GM19023 (cell line): ENCODE measurements around the gene KXD1.
"Not testable (repeated sequence)": the region's sequence is repeated elsewhere in the genome, so short reads cannot be mapped to it uniquely, and the experiment has no call there.

Experiments used
- ATAC-seq: cut with Tn5 transposase; IDR thresholded peaks from one replicate; pipeline ENCODE4 v1.9.1; 2021; ENCODE audit warnings: mild to moderate bottlenecking, moderate library complexity; ENCODE audit not compliant: unreplicated experiment

KXD1 gene, protein sequence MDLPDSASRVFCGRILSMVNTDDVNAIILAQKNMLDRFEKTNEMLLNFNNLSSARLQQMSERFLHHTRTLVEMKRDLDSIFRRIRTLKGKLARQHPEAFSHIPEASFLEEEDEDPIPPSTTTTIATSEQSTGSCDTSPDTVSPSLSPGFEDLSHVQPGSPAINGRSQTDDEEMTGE

DNA sequence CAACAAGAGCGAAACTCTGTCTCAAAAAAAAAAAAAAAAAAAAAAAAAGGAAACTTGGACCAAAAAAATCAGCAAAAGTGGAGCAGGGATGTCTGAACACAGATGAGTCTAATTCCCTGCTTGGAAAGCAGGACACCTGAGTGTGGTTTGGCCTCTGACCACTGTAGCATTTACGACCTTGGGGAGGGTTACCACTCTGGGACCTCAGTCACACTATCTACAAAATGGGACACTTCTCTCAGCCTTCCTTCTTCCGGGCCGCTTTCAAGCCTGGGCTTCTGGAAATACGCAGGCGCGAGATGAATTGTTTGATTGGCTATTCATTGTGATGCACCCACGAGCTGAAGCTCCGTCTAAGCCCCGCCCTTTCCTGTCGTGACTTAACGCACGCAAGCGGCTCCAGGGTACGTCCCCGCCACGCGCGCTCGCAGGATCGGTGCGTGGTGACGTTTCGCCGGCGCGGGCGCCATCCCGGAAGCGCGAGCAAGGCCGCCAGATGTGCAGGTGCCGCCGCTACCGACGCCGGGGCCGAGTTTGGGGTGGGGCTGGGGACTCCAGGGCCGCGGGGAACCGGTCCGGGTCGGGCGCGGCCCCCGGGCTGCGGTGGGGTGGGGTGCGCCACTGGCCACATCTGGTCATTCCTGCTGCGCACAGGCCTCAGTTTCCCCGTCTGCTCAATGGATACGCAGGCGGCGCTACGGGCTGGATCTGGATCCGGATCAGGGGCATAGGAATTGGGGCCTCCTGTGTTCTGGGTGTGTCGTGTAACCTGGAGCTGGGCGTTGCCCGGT lies at the start of gene KXD1:
Gene KXD1, plus strand, starts transcription at position 460 of the 791 bp plus-strand sequence. CDS start 4,187 bp downstream, outside the sequence.
- peak; percentile 94 for ATAC-seq

DNA sequence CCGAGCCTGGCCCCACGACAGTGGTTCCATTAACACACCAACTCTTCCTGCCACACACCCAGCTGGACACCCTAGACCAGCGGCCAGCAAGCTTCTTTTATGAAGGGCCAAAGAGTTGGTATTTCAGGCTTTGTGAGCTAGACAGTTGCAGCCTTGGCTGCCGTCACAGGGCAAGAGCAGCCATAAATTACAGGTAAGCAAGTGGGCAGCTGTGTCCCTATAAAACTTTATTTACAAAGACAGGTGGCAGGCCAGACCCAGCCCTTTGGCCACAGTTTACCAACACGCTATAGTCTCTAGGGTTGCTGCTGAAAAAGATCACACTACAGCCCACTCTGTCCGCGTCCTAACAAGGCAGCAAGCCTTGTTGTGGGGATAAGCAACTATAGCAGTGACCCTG lies 49.1 kb upstream of the KXD1 start:
- ATAC-seq, result no peak

DNA sequence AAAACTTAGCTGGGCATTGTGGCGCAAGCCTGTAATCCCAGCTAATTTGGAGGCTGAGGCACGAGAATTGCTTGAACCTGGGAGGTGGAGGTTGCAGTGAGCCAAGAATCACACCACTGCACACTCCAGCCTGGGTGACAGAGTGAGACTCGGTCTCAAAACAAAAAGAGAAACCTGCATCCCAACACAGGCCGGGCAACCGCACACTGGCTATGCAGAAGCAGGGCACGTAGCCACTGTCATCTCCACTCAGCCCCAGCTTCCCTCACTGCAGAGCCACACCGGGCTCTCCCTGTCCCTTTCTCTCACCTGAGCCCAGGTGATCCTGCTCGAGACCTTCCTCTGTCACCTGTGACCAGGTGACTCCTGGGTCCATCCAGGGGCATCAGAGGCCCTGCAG lies 47.5 kb upstream of the KXD1 start:
- no peak for ATAC-seq

DNA sequence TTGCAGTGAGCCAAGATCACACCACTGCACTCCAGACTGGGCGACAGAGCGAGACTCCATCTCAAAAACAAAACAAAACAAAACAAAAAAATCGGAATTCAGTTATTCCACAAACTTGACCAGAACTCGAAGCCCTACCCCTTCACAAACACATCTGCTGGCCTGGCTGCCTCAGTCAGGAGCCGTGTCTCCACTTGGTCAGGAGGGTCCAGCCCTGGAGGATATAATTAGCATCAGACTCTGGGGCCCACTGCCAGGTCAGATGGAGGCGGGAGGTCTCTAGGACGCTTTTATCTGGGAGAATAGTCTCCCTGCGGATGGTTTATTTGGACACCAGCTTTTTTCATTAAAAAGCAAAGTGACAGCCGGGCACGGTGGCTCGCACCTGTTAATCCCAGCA lies 43.8 kb upstream of the KXD1 start:
- no peak for ATAC-seq

DNA sequence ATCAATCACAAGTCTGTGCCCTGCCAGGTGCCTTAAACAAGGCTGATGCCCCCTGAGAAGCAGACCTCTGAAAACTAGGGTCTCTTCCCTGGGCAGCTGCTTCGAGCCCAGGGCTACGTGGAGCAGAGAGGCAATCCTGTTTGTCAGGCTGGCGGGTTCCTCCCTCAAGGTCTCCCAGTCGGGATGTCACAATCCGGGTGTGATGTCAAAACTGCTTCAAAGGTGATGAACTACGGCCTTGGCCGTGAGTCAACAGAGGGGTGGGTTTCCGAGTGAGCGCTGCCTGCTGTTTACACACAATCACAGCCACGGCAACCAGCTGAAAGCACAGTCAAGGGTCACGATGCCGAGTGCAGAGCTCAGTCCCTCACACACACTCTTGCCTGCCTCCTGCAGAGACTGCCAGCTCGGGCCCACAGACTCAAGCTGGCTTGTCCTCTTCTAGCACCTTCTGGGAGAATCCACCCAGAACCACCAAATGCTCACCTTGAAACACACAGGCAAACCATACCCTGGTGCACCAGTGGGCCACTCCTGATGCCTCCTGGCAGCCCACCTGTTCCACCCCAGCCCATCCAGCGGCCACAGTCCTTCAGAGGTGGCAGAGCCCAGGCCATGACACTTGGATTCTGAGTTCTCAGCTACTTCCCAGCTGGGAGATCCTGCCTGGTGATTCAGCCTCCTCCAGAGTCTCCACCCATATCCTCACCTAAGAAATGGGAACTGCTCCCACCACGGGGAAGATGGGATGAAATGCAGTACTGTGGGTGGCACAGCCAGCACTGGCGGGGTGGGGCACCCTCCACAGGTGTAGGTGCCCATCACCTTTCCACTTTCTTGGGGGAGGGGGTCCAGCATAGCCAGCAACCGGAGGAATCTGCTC lies 42.6 kb upstream of the KXD1 start:
- no peak for ATAC-seq

DNA sequence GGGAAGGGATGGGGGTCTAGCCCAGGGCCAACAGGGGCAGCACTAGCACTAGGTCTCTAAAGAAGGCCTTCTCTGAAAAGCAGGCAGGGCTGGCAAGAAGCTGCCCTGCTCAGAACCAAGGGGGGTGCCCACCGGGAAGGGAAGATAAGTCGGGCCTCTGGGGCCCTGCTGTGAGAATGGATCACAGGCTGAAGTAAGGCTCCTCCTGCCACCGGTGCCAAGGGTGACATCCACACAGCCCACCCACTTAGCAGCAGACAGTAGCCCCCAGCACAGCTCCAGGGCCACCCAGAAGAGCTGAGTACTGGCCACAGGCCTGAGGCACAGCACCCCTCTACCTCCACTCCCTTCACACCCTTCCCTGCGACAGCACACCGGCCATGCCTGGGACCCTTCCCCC lies 41.7 kb upstream of the KXD1 start:
- no peak for ATAC-seq

DNA sequence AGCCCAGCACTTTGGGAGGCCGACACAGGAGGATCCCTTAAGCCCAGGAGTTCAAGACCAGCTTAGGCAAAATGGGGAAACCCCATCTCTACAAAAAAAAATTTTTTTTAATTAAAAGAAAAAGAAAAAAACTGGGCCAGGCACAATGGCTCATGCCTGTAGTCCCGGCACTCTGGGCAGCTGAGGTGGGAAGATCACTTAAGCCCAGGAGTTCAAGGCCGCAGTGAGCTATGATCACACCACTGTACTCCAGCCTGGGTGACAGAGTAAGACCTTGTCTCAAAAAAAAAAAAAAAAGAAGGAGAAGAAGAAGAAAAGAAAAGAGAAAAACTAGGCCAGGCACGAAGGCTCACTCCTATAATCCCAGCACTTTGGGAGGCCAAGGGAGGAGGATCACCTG lies 40.1 kb upstream of the KXD1 start:
- no peak for ATAC-seq

DNA sequence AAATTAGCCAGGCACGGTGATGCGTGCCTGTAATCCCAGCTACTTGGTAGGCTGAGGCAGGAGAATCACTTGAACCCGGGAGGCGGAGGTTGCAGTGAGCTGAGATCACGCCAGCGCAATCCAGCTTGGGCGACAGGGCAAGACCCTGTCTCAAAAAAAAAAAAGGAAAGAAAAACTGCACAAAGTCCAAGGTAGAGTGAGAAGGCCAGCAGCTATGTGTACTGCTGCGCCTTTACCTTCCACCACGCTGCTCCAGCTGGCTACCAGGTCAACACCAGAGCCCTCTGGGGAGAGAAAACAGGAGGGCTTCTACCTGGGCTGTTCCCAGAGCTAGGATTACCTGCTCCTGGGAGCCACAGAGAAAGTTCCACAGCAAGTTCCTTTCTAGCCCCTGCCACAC lies 39.0 kb upstream of the KXD1 start:
- no peak for ATAC-seq

DNA sequence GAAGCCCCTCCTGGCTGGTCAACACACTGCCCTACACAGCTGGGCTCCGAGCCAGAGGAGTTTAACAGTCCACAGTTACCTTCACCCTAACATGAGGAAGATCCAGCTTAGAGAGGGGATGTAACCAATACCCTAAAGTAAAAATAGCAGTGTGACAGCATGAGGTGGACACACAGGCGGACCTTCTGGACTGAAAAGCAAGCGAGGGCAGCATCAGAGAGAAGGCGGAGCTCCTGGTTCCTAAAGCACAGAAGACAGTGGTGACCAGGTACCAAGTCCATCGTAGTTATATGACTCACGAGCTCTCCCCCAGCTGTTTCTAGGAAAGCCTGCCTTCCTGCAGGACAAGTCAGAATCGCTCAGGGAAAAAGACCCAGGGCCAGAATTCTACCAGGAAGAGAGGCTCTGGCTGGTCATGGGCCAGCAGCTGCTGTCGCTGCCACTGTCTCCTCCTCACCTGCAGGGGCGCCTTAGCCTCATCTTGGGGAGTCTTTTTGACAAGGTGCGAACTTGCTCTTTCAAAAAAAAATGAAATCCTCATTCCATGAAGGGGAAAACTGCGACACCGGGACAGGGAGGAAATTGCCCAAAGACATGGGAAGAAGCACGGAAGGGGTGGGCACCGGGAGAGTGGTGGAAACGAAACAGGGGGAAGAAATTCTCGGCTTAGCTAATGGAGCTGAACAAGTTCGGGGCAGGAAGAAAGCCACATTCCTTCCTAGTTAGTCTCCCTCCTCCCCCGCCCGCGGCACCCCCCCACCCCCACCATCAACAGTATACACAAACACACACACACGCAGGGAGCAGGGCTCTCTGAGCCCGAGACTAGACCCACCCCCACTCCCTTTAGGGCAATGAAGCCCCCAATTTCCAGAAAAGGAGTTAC lies 37.5 kb upstream of the KXD1 start:
- ATAC-seq, result no peak

DNA sequence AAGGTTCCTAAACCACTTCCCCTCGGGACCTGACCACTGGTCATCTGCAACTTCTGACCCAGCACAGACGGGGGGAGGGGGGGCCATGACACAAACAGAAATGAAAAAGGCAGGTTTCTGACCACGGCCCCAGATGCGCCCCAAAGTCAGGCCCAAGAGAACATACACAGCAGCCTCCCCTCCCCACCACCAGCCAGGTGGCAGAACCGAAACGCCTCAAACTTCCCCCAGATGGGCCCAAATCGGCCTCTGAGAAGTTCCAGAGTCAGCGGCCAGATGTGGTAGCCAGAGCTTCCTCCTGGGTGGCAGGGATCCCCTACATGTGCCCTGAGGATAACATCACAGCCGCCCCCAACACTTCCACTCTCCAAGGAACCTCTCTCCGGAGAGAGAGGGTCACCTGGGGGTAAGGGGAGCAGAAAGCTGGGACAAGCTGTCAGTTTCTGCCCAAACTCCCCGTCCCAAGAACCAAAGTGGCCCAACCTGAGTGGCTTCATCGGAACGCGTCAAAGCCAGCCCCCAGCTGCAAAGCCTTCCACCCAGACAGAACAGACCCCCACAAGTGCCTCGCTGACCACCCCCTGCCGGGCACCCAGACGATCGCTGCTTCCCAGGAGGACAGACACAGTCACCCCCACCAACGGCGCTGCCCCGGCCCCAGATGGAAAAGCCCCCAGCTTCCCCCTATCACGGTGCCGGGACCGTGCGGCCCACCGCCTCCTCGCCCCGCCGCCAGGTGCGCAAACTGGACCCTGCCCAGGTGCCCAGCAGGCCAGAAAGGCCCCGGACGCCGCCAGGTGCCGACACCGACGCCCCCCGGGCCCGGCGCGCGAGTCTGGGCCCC lies 36.6 kb upstream of the KXD1 start:
- ATAC-seq, result peak; percentile 12

DNA sequence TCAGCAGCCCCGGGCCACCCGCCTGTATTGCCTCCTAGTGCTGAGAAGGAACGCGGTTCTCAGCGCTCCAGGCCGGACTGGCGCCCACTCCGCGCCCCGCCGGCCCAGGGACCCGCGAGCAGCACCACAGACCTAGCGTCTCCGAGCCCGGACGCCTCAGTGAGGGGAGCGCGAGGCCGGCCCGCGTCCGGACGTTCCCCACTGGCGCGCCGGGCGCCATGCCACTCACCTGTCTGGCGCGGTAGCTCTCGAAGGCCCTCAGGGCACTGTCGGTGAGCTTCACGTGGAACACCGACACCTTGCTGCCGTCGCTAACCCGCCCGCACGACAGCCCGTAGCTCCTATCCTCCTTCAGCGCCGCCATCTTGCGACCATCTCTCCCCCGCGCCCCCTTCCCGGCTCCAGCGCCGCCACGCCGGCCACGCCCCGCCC lies 36.0 kb upstream of the KXD1 start, which contains the start of gene ELL:
Gene ELL, minus strand, starts transcription at position 379 of the 432 bp plus-strand sequence. Its CDS starts 15 bp downstream, at position 364.
- peak; percentile 6 for ATAC-seq

DNA sequence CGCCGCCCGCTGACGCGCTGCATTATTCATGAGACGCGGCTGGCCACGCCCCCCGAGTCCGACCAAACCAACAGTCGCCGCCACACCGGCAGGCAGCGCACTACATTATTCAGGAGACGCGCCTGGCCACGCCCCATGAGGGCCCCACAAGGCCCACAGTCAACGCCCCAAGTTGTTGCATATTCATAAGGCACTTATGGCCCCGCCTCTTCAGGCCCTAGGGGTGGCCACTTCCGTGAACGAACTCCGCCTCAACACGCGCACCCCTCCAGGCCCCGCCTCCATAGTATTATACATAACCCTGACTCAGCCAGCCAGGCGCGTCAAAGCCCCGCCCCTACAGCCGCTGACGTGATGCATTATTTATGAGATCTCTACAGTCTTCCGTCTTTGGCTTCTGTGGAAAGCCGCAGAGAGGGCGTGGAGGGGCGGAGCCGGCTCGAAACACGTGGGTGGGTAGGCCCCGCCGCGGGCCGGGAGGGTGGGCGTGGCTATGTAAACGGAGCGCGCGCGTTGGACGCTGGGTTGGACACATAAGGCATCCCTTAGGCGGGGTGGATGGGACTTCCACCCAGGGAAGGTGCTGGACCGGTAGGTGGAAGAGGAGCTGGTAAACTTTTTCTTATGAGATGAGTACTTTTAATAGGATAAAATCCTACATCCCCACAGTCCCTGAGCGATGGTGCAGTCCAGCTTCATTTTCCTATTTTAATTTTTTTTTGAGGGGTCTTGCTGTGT lies 35.4 kb upstream of the KXD1 start:
- ATAC-seq, result peak; percentile 85

DNA sequence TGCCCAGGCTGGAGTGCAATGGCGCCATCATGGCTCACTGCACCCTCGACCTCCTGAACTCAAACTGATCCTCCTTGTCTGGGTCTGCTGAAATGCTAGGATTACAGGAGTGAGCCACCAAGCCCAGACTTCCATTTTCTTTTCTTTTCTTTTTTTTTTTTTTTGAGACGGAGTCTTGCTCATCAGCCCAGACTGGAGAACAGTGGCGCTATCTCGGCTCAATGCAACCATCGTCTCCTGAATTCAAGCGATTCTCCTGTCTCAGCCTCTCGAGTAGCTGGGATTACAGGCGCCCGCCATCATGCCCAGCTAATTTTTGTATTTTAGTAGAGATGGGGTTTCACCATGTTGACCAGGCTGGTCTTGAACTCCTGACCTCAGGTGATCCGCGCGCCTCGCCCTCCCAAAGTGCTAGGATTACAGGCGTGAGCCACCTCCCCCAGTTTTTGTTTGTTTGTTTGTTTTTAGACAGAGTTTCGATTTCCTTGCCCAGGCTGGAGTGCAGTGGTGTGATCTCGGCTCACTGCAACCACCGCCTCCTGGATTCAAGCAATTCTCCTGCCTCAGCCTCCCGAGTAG lies 34.7 kb upstream of the KXD1 start:
- ATAC-seq, result not testable (repeated sequence)

DNA sequence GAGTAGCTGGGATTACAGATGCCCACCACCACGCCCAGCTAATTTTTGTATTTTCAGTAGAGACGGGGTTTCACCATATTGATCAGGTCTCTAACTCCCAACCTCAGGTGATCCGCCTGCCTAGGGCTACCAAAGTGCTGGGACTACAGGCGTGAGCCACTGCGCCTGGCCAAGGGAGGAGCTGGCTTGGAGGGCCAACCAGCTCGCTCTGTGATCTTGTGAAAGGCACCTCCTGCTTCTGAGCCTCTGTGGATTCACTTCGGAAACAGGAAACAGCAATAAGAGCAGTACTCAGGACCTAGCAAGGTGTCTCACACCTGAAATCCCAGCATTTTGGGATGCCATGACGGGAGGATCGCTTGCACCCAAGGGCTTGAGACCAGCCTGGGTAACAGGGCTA lies 33.8 kb upstream of the KXD1 start:
- ATAC-seq, result no peak

DNA sequence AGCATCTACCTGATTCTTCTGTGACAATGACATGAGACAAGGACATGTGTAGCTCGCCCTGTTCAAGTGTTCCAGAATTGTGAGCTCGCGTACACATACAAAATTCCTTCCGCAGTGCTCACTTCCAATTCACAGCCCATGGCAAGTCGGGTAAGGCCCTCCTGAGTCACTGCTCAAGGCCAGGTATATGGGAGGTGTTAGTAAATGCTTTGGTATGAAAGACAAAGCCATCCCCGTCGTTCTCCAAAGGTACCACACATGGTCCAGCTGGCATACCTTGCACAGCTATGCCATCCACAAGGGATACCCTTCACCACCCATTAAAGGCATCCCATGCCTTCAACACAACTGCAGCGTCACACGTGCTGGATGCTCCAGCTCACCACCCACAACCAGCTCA lies 31.4 kb upstream of the KXD1 start:
- no peak for ATAC-seq

DNA sequence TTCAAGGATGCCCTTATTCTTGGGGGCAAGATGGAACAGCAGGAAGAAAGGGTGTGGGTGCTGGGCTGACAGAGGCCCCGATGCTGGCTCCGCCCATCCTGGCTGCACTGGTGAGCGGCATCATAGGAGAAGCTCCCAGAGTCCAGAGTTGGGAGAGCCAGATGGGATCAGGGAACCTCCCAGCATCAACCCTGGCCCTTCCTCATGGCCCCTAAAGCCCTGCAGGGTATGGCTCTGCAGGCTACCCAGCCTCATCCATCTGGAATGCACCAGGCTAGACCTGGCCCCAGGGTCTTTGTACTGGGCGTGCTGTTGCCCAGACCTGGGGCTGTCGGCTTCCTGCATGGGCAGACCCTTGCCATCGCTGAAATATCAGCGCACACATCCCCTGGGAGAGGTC lies 27.9 kb upstream of the KXD1 start:
- ATAC-seq, result no peak

DNA sequence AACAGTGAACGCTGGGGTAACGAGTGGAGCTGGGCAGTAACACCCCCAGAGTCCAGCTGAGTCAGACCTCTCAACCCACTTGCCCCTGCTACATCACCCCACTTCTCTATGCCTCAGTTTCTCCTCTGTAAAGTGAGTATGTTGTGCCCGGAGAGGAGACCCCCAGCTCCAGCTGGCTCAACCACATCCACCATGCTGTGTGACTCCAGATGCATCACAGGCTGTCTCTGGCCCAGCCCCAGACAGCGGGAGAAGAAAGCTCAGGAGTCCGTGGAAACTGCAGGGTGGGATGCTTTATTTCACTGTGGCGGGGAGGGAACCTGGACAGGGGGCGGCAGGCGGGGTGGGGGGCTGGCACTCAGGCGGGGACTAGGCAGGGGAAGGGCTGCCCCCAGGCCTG lies 26.2 kb upstream of the KXD1 start:
- ATAC-seq, result no peak

DNA sequence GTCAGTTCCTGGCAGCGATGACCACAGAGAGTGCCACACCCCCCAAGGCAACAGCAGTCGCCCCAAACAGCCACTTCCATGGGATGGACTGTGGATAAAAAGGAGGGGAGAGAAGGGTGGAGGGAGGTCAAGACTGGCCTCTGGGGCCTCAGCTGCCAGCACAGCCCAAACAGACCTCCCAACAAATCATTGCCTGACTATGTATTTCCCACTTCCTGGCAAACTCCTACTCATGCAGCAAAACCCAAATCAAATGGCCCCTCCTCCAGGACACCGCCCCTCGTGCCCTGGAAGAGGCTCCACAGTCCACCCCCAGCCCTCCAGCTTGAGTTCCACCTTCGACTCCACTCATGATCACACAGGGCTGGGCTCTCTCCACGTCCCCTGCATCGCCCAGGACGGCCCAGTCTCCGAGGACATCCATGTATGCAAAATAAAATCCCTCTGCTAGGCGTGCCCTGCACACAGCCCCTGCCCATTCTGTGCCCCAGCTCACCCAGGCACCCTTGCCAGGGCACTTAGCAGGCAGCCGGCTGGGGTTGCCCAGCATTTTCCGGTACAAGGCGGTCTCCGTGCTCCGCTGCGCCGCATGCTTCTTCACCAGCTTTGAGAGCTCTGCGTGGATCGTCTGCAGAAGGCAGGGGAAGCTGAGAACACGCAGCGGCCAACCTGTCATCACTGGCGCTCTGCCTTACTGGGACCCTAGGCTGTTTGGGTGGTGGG lies 25.3 kb upstream of the KXD1 start:
- ATAC-seq, result no peak
